VCaP (cell line): ENCODE data around the gene NRXN3.

Experiments used
- H3K27ac ChIP-seq: fragments of 450-650 bp; 2 replicates; pipeline ENCODE4 v1.5.1; 2017
- TF ChIP-seq, protein P1 (sequence below): fragments of 450-650 bp; conservative IDR thresholded peaks from 2 replicates; pipeline ENCODE4 v1.5.1; 2017; ENCODE audit warnings: mild to moderate bottlenecking, moderate library complexity

Gene NRXN3

DNA sequence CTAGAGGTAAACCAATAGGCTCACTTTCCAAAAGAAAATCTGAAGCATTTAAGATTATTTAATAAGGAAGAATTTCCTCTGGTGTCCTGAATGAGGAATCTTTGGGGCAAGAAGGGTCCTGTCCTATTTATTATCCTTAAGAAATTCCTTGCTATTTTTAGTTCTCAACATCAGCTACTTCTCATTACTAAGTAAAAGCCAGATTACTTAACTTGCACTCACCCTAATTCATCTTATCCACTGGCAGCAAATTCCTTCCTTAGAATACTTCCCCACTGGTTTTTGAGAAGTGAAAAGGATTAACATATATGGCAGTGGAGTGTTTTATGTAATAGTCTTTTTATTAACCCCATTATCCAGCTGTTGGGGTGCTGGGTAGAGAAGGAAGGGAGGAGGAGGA, 1273.4 kb downstream of the NRXN3 start:
- TF ChIP-seq, protein P1, sequence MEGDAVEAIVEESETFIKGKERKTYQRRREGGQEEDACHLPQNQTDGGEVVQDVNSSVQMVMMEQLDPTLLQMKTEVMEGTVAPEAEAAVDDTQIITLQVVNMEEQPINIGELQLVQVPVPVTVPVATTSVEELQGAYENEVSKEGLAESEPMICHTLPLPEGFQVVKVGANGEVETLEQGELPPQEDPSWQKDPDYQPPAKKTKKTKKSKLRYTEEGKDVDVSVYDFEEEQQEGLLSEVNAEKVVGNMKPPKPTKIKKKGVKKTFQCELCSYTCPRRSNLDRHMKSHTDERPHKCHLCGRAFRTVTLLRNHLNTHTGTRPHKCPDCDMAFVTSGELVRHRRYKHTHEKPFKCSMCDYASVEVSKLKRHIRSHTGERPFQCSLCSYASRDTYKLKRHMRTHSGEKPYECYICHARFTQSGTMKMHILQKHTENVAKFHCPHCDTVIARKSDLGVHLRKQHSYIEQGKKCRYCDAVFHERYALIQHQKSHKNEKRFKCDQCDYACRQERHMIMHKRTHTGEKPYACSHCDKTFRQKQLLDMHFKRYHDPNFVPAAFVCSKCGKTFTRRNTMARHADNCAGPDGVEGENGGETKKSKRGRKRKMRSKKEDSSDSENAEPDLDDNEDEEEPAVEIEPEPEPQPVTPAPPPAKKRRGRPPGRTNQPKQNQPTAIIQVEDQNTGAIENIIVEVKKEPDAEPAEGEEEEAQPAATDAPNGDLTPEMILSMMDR, result no peak

DNA sequence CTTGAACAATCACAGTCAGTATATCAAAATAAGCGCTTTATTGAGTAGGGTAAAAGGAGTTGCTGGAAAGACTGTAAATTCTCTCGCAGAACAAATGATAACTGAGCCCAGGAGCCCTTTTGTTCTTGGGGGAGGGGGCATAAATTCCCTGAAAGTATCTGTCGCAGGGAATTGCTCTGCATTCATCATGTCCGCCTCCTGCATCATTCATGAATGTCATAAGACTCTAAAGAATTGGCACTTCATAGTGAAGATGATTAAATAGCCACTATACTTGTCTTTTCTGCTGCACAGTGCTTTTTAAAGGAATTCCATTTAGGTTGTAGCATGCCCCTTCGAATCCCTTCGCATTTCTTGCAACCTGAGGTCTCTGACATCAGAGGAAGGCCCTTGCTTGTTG, 1278.8 kb downstream of the NRXN3 start:
- H3K27ac ChIP-seq, result no peak overlapping the region
- TF ChIP-seq, protein P1, result no peak

More for the DNA sequence above, 1273.4 kb downstream of the NRXN3 start:
- H3K27ac ChIP-seq, result no peak overlapping the region

DNA sequence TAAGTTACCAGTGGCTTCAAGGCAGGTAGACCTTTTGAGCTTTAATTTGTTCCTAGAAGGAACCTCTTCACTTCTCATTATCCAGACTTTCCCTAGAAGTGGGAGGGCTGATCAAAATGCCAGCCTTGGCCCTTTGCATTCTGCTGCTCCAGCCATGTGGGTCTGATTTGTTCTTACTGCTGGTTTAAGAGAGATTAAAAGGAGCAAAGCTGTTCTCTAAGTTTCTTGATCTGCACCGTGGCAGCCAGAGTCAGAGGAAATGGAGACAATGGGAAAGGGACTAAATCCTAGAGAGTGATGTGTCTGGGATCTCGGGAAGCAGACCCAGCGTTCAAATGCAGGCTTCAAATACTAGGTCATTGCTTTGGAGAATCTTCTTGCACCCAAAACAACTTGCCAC, 1281.4 kb downstream of the NRXN3 start:
- H3K27ac ChIP-seq, result no peak overlapping the region
- TF ChIP-seq, protein P1, result no peak

DNA sequence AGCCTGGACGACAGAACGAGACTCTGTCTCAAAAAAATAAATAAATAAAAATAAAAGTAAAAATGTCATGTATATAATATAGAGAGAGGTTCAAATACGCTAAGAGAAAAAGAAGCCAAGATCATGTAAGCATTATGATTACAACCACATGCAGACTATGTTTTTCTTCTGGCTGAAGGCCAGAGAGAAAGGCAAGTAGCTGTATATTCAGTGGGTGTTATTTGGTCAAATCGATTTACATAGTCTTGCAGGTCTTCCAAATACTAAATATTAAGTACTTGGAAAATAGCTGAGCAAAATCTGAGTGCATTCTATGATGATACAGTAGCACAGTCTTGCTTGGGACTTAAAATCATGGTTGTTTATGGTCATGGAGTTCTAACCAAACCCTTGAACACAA, 1283.1 kb downstream of the NRXN3 start:
- H3K27ac ChIP-seq, result no peak overlapping the region
- TF ChIP-seq, protein P1, result no peak

DNA sequence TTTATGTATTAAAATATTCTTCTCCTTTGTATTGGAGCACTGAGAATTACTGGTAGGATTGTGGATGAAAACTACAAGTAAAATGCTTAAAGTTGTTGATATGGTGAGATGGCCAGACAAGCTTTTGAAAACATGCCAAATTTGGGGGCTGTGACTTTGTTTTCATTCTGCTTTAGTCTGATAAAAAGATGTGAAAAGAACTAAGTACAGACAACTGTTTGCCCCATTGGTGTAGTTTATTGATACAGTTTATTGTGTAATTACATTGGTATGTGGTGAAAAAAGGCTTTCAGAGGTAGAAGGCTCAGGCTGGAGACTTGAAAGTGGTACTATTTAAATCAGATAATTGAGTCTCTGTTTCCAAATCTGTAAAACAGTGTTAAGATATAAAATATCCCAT, 1294.3 kb downstream of the NRXN3 start:
- no peak overlapping the region for H3K27ac ChIP-seq
- TF ChIP-seq, protein P1, result no peak

DNA sequence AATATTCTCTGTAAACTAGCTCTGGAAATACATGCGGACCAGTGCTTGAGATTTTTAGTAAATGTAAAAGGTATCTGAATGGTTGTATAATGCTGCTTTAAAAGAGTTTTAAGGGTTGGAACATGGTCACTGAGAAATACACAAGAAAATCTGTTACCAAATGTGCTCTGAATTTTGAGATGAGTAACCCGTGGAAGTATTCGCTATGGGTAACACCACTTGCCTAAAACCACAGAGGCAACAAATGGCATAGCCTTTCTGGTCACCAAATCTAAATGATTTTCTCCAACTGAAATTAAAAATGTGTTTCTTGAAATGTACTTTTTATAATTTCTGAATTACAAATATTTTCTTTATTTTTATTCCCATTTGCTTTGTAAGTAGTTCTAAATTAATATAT, 1295.5 kb downstream of the NRXN3 start:
- H3K27ac ChIP-seq, result no peak overlapping the region
- TF ChIP-seq, protein P1, result no peak

DNA sequence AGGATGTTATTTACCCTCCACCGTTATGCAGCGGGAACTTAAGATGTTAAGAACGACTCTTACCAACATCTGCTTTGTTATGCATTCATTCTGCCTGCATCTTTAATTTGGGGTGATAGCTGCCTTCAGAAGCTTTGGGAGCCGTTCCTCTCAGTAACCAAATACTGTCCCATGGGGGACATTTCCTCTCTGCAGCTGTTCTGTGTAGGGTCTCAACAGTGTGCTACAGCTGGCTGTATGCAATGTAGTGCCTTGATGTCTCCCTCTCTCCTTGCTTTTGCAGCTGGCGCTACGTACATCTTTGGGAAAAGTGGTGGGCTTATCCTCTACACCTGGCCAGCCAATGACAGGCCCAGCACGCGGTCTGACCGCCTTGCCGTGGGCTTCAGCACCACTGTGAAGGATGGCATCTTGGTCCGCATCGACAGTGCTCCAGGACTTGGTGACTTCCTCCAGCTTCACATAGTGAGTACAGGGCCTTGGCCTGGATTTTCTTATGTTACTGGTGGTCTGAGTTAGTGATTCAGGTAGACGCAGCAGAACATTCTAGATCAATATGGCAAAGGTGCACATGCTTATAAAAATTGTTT, 1296.9 kb downstream of the NRXN3 start:
- TF ChIP-seq, protein P1, result no peak
- peak overlapping the region; percentile 43 for H3K27ac ChIP-seq
